Bronchial epithelial cell (primary cell): ENCODE data around the gene UBE2L6. TPM values are rescaled to one million over a fixed set of nuclear protein-coding genes. Genes with fewer than 3 reads are reported as not detected.

Source experiments
- DNase-seq: peaks from one replicate; pipeline ENCODE4 v3.0.0-alpha.2; 2010; ENCODE audit warnings: low read depth
- FAIRE-seq: peaks from 2 replicates; lab custom pipeline; 2011; peaks lifted over from hg19 to GRCh38; lab: Jason Lieb, UNC
- H3K27me3 ChIP-seq: 2 replicates; pipeline ENCODE4 v1.5.1; 2011; ENCODE audit warnings: low read length; ENCODE audit not compliant: control insufficient read depth, insufficient read depth
- H3K36me3 ChIP-seq: 2 replicates; pipeline ENCODE4 v1.5.1; 2011; ENCODE audit warnings: low read length; ENCODE audit not compliant: control insufficient read depth, insufficient read depth
- H3K4me3 ChIP-seq: 2 replicates; pipeline ENCODE4 v1.5.1; 2011; ENCODE audit warnings: mild to moderate bottlenecking, low read depth, low read length, control low read depth
- total RNA-seq: library from RNA; depleted of rRNA; stranded (reverse); fragments of >200 nt; gene quantifications from 2 replicates; pipeline ENCODE4 v1.2.1, GENCODE V29; 2014
- TF ChIP-seq, protein P1 (sequence below): IDR thresholded peaks from 2 replicates; pipeline ENCODE4 v1.5.1; 2011; ENCODE audit warnings: mild to moderate bottlenecking, moderate library complexity, low read length, control low read depth, inconsistent platforms; ENCODE audit not compliant: insufficient read depth, severe bottlenecking

Gene UBE2L6
- total RNA-seq, 1 donor from 2014 or later, result 7.4 TPM

DNA sequence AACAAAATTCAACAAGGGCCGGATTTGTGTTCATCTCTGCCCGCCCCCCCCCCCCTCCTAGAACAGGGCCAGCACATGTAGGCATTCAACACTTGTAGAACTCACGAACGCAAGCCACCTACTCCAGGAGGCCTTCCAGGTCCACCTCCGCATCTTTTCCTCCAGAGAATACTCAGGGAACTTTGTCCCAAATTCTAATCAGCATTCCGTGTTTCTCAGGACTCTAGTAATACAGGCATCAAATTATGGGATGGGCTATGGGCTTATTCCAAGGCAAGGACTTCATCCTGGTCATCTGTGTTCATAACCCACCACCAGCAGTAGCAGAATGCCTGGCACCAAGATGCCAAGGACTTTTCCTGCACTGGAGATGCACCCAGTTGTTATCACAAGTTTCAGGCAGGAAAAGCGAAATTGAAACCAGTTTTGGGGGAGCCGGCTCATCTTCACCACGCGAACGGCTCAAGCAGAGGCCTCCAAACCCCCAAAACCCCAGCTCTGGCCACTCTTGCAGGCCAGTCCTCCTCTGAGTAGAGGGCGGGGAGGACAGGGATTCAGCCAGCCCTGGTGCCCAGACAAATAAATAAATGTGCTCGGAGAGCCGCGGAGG is 462 bp downstream of the UBE2L6 start:
- Histone ChIP-seq H3K4me3 (peak overlapping the region; percentile 54), H3K36me3 (no peaks in the 10 kb centered on the region), H3K27me3 (no peaks in the 10 kb centered on the region)
- TF ChIP-seq, protein P1, sequence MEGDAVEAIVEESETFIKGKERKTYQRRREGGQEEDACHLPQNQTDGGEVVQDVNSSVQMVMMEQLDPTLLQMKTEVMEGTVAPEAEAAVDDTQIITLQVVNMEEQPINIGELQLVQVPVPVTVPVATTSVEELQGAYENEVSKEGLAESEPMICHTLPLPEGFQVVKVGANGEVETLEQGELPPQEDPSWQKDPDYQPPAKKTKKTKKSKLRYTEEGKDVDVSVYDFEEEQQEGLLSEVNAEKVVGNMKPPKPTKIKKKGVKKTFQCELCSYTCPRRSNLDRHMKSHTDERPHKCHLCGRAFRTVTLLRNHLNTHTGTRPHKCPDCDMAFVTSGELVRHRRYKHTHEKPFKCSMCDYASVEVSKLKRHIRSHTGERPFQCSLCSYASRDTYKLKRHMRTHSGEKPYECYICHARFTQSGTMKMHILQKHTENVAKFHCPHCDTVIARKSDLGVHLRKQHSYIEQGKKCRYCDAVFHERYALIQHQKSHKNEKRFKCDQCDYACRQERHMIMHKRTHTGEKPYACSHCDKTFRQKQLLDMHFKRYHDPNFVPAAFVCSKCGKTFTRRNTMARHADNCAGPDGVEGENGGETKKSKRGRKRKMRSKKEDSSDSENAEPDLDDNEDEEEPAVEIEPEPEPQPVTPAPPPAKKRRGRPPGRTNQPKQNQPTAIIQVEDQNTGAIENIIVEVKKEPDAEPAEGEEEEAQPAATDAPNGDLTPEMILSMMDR, result no peak
- FAIRE-seq (no peak), DNase-seq (no peak)

DNA sequence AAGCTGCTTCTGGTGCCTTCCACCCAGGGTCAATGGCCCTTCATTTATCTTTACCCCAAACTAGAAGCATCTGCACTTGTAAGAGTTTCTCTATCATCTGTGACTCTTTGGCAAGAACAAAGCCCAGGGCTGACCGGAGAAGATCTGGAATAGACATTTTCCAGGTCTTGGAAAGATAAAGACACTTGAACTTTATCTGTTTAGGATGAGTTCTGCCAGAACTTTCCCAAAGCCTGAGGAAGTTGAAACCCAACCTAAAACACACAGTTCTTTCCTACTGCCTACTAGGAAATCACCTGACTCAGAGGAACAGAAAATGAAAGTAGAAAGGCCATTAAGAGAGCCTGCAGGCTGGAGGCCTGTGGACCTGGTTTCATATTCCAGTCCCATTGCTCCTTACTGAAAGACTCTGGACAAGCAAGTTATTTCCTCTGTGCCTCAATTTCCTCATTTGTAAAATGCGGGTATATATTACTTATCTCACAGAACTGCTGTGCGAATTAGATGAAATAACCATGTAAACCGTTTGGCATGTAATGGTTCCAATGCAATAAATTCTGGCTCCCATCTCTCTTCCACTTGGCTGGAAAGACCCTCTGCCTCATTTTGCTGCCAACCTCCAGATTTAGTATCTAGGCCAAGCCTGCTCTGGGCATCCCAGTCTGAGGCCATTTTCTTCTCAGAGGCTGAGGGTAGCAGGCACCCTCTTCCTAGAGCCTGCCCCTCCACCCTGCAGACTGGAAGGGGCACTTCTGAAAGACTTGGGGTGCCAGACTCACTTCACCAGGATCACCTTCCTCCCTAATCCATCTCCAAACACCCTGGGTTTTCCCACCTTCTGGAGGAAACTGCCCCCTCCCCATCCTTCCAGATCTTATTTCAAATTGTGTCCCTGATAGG is 1.2 kb downstream of the UBE2L6 start:
- TF ChIP-seq, protein P1, result no peak
- FAIRE-seq (no peak), DNase-seq (peak; percentile 15)
- Histone ChIP-seq H3K36me3 (no peaks in the 10 kb centered on the region), H3K4me3 (no peak overlapping the region), H3K27me3 (no peaks in the 10 kb centered on the region)

DNA sequence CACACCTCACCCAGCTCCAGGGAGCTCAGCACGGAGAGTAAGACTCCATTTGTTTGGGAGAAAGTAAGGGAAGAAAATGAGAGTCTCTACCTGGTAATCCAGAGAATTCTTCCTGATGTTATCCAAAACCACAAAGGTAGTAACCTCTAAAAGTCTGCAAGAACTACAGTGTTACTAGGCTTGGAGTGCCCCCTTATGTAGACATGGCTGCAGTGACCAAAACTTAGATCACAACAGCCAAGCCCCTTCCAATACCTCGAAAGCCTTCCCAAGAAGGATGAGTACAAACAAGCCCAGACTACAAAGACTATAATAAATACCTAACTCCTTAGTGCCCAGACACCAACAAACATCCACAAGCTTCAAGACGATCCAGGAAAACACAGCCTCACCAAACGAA is 4.9 kb downstream of the UBE2L6 start:
- Histone ChIP-seq H3K36me3 (no peaks in the 10 kb centered on the region), H3K4me3 (no peak overlapping the region), H3K27me3 (no peaks in the 10 kb centered on the region)
- DNase-seq (peak; percentile 17), FAIRE-seq (no peak)
- TF ChIP-seq, protein P1, result no peak

DNA sequence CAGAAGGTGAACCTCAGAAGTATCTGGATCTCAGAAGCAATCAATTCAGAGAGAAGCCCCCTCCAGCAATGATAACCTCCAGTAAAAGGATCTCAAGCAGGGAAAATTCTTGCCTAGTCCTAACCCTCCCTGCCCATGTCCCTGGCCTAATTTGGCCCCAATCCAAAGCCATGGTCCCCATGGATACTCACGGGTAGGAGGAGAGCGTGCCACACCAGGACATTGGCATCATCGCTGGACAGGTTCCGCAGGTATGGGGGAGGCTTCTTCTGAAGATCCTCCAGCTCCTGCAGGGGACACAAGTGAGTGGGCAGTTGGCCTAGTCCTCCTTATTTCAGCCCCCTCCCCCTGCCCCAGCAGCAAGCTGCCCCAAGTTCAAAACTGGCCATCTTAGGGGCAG is 7.3 kb downstream of the UBE2L6 start:
- FAIRE-seq (no peak), DNase-seq (no peak)
- TF ChIP-seq, protein P1, result no peak
- no peaks in the 10 kb centered on the region for H3K36me3 ChIP-seq
- H3K27me3 ChIP-seq, result no peaks in the 10 kb centered on the region
- H3K4me3 ChIP-seq, result no peak overlapping the region

DNA sequence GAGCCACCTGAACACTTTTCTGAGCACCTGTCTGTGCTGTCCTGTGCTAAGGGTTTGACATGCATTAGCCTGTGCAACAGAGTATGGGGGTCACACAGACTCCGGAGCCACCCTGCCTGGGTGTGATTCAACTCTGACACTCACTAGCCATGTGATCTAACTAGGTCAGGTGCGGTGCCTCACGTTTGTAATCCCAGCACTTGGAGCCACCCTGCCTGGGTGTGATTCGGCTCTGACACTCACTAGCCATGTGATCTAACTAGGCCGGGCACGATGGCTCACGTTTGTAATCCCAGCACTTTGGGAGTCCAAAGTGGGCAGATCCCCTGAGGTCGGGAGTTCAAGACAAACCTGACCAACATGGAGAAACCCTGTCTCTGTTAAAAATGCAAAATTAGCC is 11.4 kb downstream of the UBE2L6 start:
- FAIRE-seq, result peak; percentile 86
- H3K27me3 ChIP-seq, result no peaks in the 10 kb centered on the region
- no peaks in the 10 kb centered on the region for H3K36me3 ChIP-seq
- no peak overlapping the region for H3K4me3 ChIP-seq
- TF ChIP-seq, protein P1, result no peak
- DNase-seq, result peak; percentile 36
